KOPT-K1 (cell line): ENCODE data around the gene MAGI2.
"Not testable (repeated sequence)": the region's sequence is repeated elsewhere in the genome, so short reads cannot be mapped to it uniquely, and the experiment has no call there.

Source experiments
- H3K27ac ChIP-seq: fragments of 200-600 bp; sonication (generic); 2 replicates; pipeline ENCODE4 v1.5.1; 2016; ENCODE audit warnings: antibody characterized with exemption, mild to moderate bottlenecking, low read depth, low read length; ENCODE audit not compliant: poor library complexity, severe bottlenecking
- H3K36me3 ChIP-seq: fragments of 200-600 bp; sonication (generic); 2 replicates; pipeline ENCODE4 v1.5.1; 2017; ENCODE audit warnings: antibody characterized with exemption, mild to moderate bottlenecking, low read length, moderate library complexity; ENCODE audit not compliant: insufficient read depth
- H3K9me3 ChIP-seq: fragments of 200-600 bp; sonication (generic); 2 replicates; pipeline ENCODE4 v1.5.1; 2017; ENCODE audit warnings: antibody characterized with exemption, low read length, mild to moderate bottlenecking; ENCODE audit not compliant: insufficient read depth, poor library complexity, severe bottlenecking

Gene MAGI2

GRCh38 chr7:79091011-79091410 is 362.5 kb downstream of the MAGI2 start:
- no peak overlapping the region for H3K27ac ChIP-seq
- no peaks in the 10 kb centered on the region for H3K36me3 ChIP-seq
- H3K9me3 ChIP-seq: no peaks in the 10 kb centered on the region

GRCh38 chr7:79090543-79090942 is 362.9 kb downstream of the MAGI2 start:
- Histone ChIP-seq H3K9me3 (no peaks in the 10 kb centered on the region), H3K27ac (no peak overlapping the region), H3K36me3 (no peaks in the 10 kb centered on the region)

GRCh38 chr7:79084423-79084822 is 369.0 kb downstream of the MAGI2 start:
- H3K9me3 ChIP-seq: no peaks in the 10 kb centered on the region
- H3K27ac ChIP-seq: no peak overlapping the region
- H3K36me3 ChIP-seq: no peaks in the 10 kb centered on the region

- Histone ChIP-seq H3K36me3 (no peaks in the 10 kb centered on the region), H3K27ac (no peak overlapping the region), H3K9me3 (no peaks in the 10 kb centered on the region)
These were observed 373.4 kb downstream of the MAGI2 start for GRCh38 chr7:79079919-79080554.

GRCh38 chr7:79078273-79078672 is 375.2 kb downstream of the MAGI2 start:
- H3K9me3 ChIP-seq: no peaks in the 10 kb centered on the region
- no peaks in the 10 kb centered on the region for H3K36me3 ChIP-seq
- no peak overlapping the region for H3K27ac ChIP-seq

GRCh38 chr7:79071187-79071586 is 382.3 kb downstream of the MAGI2 start:
- H3K9me3 ChIP-seq, H3K27ac ChIP-seq, H3K36me3 ChIP-seq: not testable (repeated sequence)

- Histone ChIP-seq H3K27ac (no peak overlapping the region), H3K9me3 (no peaks in the 10 kb centered on the region)
These were observed 389.2 kb downstream of the MAGI2 start for GRCh38 chr7:79064187-79064823.

GRCh38 chr7:79063019-79063698 is 390.3 kb downstream of the MAGI2 start:
- no peaks in the 10 kb centered on the region for H3K36me3 ChIP-seq
- no peak overlapping the region for H3K27ac ChIP-seq
- H3K9me3 ChIP-seq: no peaks in the 10 kb centered on the region

More at GRCh38 chr7:79064187-79064823, 389.2 kb downstream of the MAGI2 start:
- H3K36me3 ChIP-seq: no peaks in the 10 kb centered on the region

GRCh38 chr7:79060498-79060897 is 393.0 kb downstream of the MAGI2 start:
- Histone ChIP-seq H3K36me3 (no peaks in the 10 kb centered on the region), H3K9me3 (no peaks in the 10 kb centered on the region), H3K27ac (no peak overlapping the region)

GRCh38 chr7:79055722-79056415 is 397.6 kb downstream of the MAGI2 start:
- Histone ChIP-seq H3K9me3 (no peaks in the 10 kb centered on the region), H3K27ac (no peak overlapping the region), H3K36me3 (no peaks in the 10 kb centered on the region)

- Histone ChIP-seq H3K27ac (no peak overlapping the region), H3K9me3 (no peaks in the 10 kb centered on the region), H3K36me3 (no peaks in the 10 kb centered on the region)
These were observed 401.6 kb downstream of the MAGI2 start for GRCh38 chr7:79051915-79052314.

- Histone ChIP-seq H3K27ac (no peak overlapping the region), H3K36me3 (no peaks in the 10 kb centered on the region), H3K9me3 (no peaks in the 10 kb centered on the region)
These were observed 402.9 kb downstream of the MAGI2 start for GRCh38 chr7:79050603-79051002.

- no peak overlapping the region for H3K27ac ChIP-seq
- no peaks in the 10 kb centered on the region for H3K9me3 ChIP-seq
- no peaks in the 10 kb centered on the region for H3K36me3 ChIP-seq
These were observed 407.4 kb downstream of the MAGI2 start for GRCh38 chr7:79046061-79046460.

GRCh38 chr7:79037001-79037400 is 416.5 kb downstream of the MAGI2 start:
- H3K36me3 ChIP-seq: no peaks in the 10 kb centered on the region
- no peak overlapping the region for H3K27ac ChIP-seq
- no peaks in the 10 kb centered on the region for H3K9me3 ChIP-seq

GRCh38 chr7:79036356-79036755 is 417.1 kb downstream of the MAGI2 start:
- no peaks in the 10 kb centered on the region for H3K36me3 ChIP-seq
- H3K27ac ChIP-seq: no peak overlapping the region
- H3K9me3 ChIP-seq: no peaks in the 10 kb centered on the region
